Breast epithelium (tissue), 4 donors: ENCODE results near the gene TRAF7. TPM values are rescaled to one million over a fixed set of nuclear protein-coding genes. Genes with fewer than 3 reads are reported as not detected.

ENCODE experiments used
- DNase-seq, 2 donors: peaks; one replicate each; pipeline ENCODE4 v3.0.0-alpha.2; 2019; ENCODE audit warnings: low spot score in 2 of 2
- H3K27ac ChIP-seq, 2 donors: fragments of 200-600 bp; sonication (generic) in 1 of 2; one replicate each; pipeline ENCODE4 v1.5.1; 2016 to 2019; ENCODE audit warnings: mild to moderate bottlenecking in 1 of 2
- H3K27me3 ChIP-seq, 2 donors: fragments of 200-600 bp; sonication (generic) in 1 of 2; one replicate each; pipeline versions ENCODE4 v1.5.1 to v1.6.0; 2017 to 2019; ENCODE audit warnings: control low read depth in 1 of 2, mild to moderate bottlenecking in 1 of 2
- H3K36me3 ChIP-seq: fragments of 200-600 bp; one replicate; pipeline ENCODE4 v1.5.1; 2019
- H3K4me1 ChIP-seq, 2 donors: fragments of 200-600 bp; sonication (generic); one replicate each; pipeline ENCODE4 v1.5.1; 2016 to 2019; ENCODE audit warnings: control low read depth in 1 of 2
- H3K4me3 ChIP-seq, 3 donors: fragments of 200-600 bp; sonication (generic); 1 replicate in 2 of 3; 2 replicates in 1 of 3; pipeline ENCODE4 v1.5.1; 2016 to 2019; ENCODE audit warnings: mild to moderate bottlenecking in 3 of 3, moderate library complexity in 2 of 3
- H3K9me3 ChIP-seq, 2 donors: fragments of 200-600 bp; sonication (generic) in 1 of 2; one replicate each; pipeline ENCODE4 v1.5.1; 2016 to 2019; ENCODE audit warnings: control low read depth in 1 of 2
- POLR2A ChIP-seq: fragments of 450-650 bp; IDR thresholded peaks from one replicate; pipeline ENCODE4 v1.6.1; 2016; ENCODE audit warnings: antibody characterized with exemption, mild to moderate bottlenecking, moderate library complexity
- POLR2AphosphoS5 ChIP-seq, 3 donors: sonication (generic); formaldehyde crosslinking; IDR thresholded peaks; one replicate each; pipeline ENCODE4 v1.6.1; 2017; ENCODE audit warnings: antibody characterized with exemption in 3 of 3
- intact Hi-C: fragments of 100-400 bp; cut with DNase I; formaldehyde crosslinking; loops from one replicate; pipeline ENCODE4 v1.15.1; 2023; ENCODE audit warnings: low total_unique reads
- total RNA-seq, 3 donors: library from RNA; depleted of rRNA; stranded (reverse); fragments of >200 nt; gene quantifications; one replicate each; pipeline ENCODE4 v1.1.0, GENCODE V29; 2016
- TF ChIP-seq, protein P1 (sequence below), 3 donors: fragments of 450-650 bp; IDR thresholded peaks; one replicate each; pipeline ENCODE4 v1.5.1; 2016 to 2017; ENCODE audit warnings: antibody characterized with exemption in 3 of 3, mild to moderate bottlenecking in 3 of 3, moderate library complexity in 3 of 3

Gene TRAF7
- total RNA-seq, 3 donors from 2014 or later, result 28.4 to 35.4 (median 32.5) TPM

DNA sequence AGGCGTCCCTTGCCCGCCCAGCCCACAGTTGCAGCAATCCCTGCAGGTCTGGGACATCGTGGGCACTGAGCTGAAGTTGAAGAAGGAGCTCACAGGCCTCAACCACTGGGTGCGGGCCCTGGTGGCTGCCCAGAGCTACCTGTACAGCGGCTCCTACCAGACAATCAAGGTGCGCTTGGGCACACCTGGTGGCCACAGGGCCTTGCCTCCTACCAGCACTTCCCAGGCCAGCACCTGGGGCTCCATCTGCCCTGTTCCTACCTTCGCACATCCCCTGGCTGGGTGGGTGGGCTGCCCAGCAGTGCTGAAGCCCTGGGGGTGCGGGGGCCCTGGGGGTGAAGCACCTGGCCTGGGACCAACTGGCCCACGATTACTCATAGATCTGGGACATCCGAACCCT lies 19.9 kb downstream of the TRAF7 start:
- intact Hi-C loops, result no loop called here
- Histone ChIP-seq H3K27ac (no peak overlapping the region), H3K4me1 (peaks cover 0 to 6% of the 10 kb centered on the region in 2 donors), H3K4me3 (no peak overlapping the region), H3K36me3 (peaks cover 4% of the 10 kb centered on the region), H3K9me3 (no peaks in the 10 kb centered on the region), H3K27me3 (no peaks in the 10 kb centered on the region)
- TF ChIP-seq POLR2A (no peak), POLR2AphosphoS5 (IDR thresholded peaks at IDR 0.05) (no peak)
- TF ChIP-seq, protein P1, sequence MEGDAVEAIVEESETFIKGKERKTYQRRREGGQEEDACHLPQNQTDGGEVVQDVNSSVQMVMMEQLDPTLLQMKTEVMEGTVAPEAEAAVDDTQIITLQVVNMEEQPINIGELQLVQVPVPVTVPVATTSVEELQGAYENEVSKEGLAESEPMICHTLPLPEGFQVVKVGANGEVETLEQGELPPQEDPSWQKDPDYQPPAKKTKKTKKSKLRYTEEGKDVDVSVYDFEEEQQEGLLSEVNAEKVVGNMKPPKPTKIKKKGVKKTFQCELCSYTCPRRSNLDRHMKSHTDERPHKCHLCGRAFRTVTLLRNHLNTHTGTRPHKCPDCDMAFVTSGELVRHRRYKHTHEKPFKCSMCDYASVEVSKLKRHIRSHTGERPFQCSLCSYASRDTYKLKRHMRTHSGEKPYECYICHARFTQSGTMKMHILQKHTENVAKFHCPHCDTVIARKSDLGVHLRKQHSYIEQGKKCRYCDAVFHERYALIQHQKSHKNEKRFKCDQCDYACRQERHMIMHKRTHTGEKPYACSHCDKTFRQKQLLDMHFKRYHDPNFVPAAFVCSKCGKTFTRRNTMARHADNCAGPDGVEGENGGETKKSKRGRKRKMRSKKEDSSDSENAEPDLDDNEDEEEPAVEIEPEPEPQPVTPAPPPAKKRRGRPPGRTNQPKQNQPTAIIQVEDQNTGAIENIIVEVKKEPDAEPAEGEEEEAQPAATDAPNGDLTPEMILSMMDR (IDR thresholded peaks at IDR 0.05), result no peak
- no peak for DNase-seq

DNA sequence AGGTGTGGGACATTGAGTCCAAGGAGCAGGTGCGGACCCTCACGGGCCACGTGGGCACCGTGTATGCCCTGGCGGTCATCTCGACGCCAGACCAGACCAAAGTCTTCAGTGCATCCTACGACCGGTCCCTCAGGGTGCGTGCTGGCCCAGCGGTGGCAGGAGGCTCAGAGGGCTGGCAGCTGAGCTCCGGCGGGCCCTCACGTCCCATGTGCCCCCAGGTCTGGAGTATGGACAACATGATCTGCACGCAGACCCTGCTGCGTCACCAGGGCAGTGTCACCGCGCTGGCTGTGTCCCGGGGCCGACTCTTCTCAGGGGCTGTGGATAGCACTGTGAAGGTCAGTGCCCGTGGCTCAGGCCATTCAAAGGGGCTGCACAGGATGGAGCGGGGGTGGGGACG lies 20.5 kb downstream of the TRAF7 start:
- no peaks in the 10 kb centered on the region for H3K27me3 ChIP-seq
- H3K4me1 ChIP-seq, result no peaks in the 10 kb centered on the region
- H3K36me3 ChIP-seq, result peaks cover 4% of the 10 kb centered on the region
- H3K27ac ChIP-seq, result no peak overlapping the region
- DNase-seq, result no peak
- TF ChIP-seq, protein P1 (IDR thresholded peaks at IDR 0.05), result no peak
- TF ChIP-seq POLR2AphosphoS5 (IDR thresholded peaks at IDR 0.05), result no peak
- TF ChIP-seq POLR2A, result no peak
- no peaks in the 10 kb centered on the region for H3K9me3 ChIP-seq
- H3K4me3 ChIP-seq, result no peak overlapping the region
- intact Hi-C loops, result no loop called here

DNA sequence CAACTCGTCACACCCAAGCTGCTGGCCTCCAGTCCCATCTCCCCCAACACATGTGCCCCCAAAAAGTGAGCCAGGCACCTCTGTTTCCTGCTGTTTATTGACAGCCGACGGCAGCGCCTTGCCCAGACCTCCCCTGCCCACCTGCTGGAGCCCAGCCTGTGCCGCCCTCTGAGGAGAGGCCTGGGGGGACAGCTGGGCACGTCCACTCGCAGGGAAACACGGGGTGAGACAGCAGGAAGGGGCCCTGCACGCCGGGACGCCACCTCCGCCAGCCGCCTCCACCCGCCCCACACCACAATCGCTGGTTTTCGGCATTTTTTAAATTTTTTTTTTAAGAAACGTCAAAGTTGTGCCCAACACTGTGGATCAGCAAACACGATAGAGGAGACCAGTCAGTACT lies 21.5 kb downstream of the TRAF7 start:
- Histone ChIP-seq H3K4me3 (no peak overlapping the region), H3K27me3 (no peaks in the 10 kb centered on the region), H3K9me3 (no peaks in the 10 kb centered on the region), H3K4me1 (no peaks in the 10 kb centered on the region), H3K36me3 (peaks cover 4% of the 10 kb centered on the region), H3K27ac (no peak overlapping the region)
- intact Hi-C loops, result no loop called here
- DNase-seq, result no peak
- no peak for TF ChIP-seq POLR2A
- no peak for TF ChIP-seq POLR2AphosphoS5 (IDR thresholded peaks at IDR 0.05)
- TF ChIP-seq, protein P1 (IDR thresholded peaks at IDR 0.05), result no peak

DNA sequence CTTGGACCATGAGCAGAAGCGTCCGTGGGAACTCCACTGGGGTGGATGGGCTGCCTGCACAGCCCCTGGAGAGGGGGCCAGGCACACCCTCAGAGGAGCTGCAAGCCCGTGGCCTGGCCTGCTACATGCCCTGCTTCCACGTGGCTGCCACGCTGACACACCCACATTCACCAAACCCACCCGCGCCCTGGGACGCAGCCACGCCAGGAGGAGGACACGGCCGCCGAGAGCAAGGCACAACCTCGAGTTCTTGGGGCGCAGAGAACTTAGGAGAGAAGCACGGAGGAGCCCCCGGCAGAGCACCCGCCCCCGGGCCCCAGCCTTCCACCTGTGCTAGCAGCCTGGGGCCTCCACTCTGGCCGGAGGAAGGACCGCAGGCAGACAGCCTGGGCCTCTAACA lies 22.0 kb downstream of the TRAF7 start:
- intact Hi-C loops, result no loop called here
- no peak overlapping the region for H3K27ac ChIP-seq
- TF ChIP-seq POLR2A, result no peak
- TF ChIP-seq, protein P1 (IDR thresholded peaks at IDR 0.05), result no peak
- TF ChIP-seq POLR2AphosphoS5 (IDR thresholded peaks at IDR 0.05), result no peak
- H3K9me3 ChIP-seq, result no peaks in the 10 kb centered on the region
- no peaks in the 10 kb centered on the region for H3K4me1 ChIP-seq
- no peak for DNase-seq
- H3K27me3 ChIP-seq, result no peaks in the 10 kb centered on the region
- no peak overlapping the region for H3K4me3 ChIP-seq
- H3K36me3 ChIP-seq, result peaks cover 4% of the 10 kb centered on the region

DNA sequence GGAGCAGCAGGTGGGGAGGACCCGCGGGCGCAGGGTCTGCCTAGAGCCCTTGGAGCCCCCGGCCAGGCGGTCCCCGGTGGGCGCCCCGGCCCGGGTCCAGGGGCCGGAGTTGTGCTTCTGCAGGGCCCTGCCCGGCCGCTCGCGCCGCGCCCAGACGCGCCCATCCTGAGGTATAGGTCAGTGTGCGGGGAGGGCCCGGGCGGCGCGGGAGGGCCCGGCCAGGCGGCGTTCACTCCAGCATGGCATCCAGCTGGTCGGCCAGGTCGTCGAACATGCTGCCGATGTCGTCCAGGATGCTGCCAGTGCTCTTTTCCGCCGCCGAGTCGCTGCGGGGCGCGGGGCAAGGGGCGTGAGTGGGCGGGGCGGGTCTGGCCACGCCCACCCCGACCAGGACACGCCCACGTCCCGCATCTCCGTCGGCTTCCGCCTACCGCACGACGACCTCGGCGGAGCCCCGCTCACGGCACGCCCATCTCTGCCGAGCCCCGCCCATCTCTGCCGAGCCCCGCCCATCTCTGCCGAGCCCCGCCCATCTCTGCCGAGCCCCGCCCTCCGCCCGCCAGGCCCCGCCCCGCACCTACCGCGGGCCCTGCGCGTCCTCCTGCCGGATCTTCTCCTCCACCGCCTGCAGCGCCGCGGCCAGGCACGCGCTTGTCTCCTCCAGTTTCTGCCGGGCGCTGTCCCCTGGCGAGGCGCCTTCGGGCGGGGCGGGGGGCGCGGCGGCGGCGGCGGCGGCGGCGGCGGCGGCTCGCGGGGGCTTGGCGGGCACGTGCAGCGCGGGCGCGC lies 22.9 kb downstream of the TRAF7 start:
- intact Hi-C loops, result no loop called here
- TF ChIP-seq POLR2AphosphoS5 (IDR thresholded peaks at IDR 0.05), result no peak
- TF ChIP-seq, protein P1 (IDR thresholded peaks at IDR 0.05), result no peak
- TF ChIP-seq POLR2A, result no peak

More for the DNA sequence above, 22.9 kb downstream of the TRAF7 start:
- Histone ChIP-seq H3K27ac (no peak overlapping the region), H3K9me3 (no peaks in the 10 kb centered on the region), H3K4me3 (no peak overlapping the region), H3K27me3 (no peaks in the 10 kb centered on the region), H3K36me3 (peaks cover 4% of the 10 kb centered on the region), H3K4me1 (no peaks in the 10 kb centered on the region)
- DNase-seq, result no peak
